GM06990 (cell line): Measurements from ENCODE around the gene MMRN2.
A peak's percentile ranks its signal among the peaks of the same experiment; 100 is the strongest.
"Not testable (repeated sequence)": the region's sequence is repeated elsewhere in the genome, so short reads cannot be mapped to it uniquely, and the experiment has no call there.

Experiments used
- DNase-seq: peaks from one replicate; pipeline ENCODE4 v3.0.0-alpha.2; 2011; ENCODE audit not compliant: insufficient read length; ENCODE audit errors: extremely low read depth
- H3K27me3 ChIP-seq: replicated peaks from 2 replicates; pipeline ENCODE4 v1.6.0; 2011; ENCODE audit warnings: low read length; ENCODE audit not compliant: control insufficient read depth, insufficient read depth
- H3K36me3 ChIP-seq: 2 replicates; pipeline ENCODE4 v1.5.1; 2011; ENCODE audit warnings: low read length; ENCODE audit not compliant: control insufficient read depth, insufficient read depth
- H3K4me3 ChIP-seq: replicated peaks from 2 replicates; pipeline ENCODE4 v1.5.1; 2011; ENCODE audit warnings: low read depth, mild to moderate bottlenecking, control low read depth, low read length
- TF ChIP-seq, protein P1 (sequence below): IDR thresholded peaks from 2 replicates; pipeline ENCODE4 v1.5.1; 2011; ENCODE audit warnings: low read length, control low read depth, mild to moderate bottlenecking, inconsistent platforms; ENCODE audit not compliant: insufficient read depth, poor library complexity, severe bottlenecking

MMRN2 gene

DNA sequence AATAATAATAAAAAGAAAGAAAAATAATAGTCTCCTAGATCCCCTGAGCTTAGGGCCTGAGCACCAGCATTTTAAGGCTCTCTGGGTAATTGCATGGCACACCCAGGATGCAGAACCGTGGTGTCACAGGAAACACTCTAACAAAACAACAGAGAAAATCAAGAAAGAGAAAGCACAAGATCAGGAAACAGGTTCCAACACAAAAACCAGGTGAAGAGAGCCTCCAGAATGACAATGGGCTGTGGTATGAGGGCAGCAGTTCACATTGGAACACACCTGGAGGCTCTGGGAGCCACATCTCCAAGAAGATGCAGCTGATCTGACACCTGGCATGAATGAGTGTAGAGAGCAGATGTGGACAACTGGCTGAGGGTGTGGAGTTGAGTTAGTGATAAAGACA is 7.1 kb downstream of the MMRN2 start:
- DNase-seq = no peak
- TF ChIP-seq, protein P1, sequence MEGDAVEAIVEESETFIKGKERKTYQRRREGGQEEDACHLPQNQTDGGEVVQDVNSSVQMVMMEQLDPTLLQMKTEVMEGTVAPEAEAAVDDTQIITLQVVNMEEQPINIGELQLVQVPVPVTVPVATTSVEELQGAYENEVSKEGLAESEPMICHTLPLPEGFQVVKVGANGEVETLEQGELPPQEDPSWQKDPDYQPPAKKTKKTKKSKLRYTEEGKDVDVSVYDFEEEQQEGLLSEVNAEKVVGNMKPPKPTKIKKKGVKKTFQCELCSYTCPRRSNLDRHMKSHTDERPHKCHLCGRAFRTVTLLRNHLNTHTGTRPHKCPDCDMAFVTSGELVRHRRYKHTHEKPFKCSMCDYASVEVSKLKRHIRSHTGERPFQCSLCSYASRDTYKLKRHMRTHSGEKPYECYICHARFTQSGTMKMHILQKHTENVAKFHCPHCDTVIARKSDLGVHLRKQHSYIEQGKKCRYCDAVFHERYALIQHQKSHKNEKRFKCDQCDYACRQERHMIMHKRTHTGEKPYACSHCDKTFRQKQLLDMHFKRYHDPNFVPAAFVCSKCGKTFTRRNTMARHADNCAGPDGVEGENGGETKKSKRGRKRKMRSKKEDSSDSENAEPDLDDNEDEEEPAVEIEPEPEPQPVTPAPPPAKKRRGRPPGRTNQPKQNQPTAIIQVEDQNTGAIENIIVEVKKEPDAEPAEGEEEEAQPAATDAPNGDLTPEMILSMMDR = no peak
- H3K4me3 ChIP-seq = no peak overlapping the region
- H3K36me3 ChIP-seq = no peaks in the 10 kb centered on the region
- H3K27me3 ChIP-seq = no peaks in the 10 kb centered on the region

DNA sequence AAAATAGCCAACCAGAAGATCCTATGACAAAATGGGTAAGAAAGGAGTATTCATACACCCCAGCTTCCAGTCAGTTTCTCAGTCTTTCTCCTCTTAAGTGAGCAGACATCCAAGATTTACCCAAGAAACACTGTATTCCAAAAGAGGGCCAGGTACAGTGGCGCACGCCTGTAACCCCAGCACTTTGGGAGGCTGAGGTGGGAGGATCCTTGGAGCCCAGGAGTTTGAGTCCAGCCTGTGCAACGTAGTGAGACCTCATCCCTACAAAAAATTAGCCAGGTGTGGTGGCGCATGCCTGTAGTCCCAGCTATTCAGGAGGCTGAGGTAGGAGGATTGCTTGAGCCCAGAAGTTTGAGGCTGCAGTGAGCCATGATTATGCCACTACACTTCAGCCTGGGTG is 9.6 kb downstream of the MMRN2 start:
- H3K36me3 ChIP-seq, DNase-seq, H3K4me3 ChIP-seq, H3K27me3 ChIP-seq: not testable (repeated sequence)

DNA sequence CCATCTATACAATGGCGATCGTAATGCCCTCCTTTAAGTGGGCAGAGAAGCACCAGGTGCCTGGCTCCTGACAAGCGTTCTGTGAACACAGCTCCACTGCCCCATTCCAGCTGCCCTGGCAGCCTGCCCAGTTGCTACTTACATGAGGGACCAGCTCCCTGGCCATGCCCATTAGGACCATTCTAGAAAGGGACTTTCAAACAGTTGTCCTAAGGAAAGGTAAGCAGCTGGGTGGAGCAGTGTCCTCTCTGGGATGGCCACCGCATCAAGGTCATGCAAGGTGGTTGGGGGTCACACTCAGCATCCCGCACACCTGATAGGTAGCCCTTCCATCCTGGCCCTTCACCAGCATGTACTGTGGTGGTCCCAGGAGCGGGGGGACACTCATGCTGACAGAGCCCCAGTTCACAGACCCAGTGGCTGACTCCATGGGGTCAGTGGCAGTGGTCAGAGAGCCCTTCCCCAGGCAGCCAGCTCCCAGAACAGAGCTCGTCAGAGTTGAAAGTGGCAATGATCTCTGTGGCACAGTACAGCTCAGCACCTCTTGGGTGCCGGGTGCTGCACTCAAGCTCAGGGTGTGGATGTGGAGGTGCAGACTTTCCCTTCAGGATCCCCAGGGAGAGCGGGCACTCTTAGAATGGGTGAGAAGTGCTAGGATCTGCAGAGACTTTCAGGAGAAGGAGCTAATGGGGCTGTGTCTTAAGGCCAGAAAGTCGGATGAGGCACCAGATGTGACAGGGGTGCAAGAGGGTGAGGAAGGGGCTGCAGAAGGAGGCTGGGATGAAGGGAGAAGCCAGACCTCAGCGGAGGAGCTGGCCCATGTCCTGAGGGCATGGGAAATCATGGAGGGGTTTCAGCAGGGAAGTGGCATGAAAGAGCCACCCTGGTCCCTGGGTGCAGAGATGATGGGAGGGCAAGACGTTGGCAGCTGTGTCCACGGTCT is 10.9 kb downstream of the MMRN2 start:
- TF ChIP-seq, protein P1 = no peak
- Histone ChIP-seq H3K4me3 (no peak overlapping the region), H3K36me3 (no peaks in the 10 kb centered on the region), H3K27me3 (no peaks in the 10 kb centered on the region)
- no peak for DNase-seq

DNA sequence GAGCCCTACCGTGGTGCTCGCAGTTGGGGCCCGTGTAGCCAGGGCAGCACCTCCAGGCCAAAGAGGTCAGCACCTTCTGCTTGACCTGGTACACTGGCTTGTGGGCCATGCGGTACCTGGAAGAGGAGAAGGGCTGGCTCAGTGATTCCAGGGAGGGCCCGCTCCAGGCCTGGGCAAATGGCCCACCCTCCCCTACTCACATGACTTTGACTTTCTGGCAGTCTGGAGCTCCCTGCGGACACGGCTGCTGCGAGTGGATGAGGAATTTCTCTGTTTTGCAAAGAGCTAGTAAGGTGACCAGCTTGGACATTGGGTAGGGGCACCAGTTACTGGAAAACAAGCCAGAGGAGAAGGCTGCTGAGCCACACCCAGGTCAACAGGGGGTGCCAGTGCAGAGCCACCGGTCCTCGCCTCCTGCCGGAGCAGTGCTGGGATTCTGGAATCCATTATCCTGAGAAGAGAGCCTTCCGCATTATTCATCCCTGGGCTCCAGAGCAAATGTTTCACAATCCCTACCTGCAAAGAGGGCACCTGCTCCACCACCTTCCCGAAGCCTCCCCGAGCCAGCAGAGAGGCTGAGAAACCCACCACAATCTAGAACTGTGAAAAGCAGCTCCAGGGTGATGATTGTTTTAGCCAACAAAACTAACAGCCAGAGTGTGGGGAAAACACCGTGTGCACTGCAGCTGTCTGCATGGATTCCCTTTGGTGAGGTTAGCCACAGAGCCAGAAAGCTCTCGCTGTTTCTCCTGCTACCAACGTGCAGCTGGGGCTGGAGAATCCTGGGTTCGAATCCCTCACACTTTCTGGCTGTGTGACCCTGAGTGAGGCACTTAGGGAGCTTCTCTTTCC is 11.8 kb downstream of the MMRN2 start:
- no peaks in the 10 kb centered on the region for H3K36me3 ChIP-seq
- H3K27me3 ChIP-seq = no peaks in the 10 kb centered on the region
- TF ChIP-seq, protein P1 = peak; percentile 6
- no peak for DNase-seq
- H3K4me3 ChIP-seq = no peak overlapping the region

DNA sequence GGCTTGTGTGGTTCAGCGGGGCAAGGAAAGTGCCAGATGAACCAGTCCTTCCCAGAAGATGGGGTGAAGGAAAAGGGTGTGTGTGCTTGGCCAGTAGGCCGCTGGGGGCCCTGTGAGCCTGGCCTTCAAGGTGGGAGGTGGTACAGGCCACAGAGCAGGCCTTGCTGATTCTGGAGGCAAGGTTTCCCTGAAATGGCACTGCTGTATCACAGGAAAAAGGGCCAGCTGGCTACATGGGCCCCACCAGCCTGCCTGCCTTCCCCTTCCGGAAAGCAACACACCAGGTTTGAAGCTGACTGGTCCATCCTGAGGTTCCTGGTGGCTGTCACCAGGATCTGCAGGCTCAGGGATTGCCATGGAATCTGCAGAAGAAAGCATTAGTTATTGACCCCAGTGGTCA is 12.5 kb downstream of the MMRN2 start:
- TF ChIP-seq, protein P1 = no peak

DNA sequence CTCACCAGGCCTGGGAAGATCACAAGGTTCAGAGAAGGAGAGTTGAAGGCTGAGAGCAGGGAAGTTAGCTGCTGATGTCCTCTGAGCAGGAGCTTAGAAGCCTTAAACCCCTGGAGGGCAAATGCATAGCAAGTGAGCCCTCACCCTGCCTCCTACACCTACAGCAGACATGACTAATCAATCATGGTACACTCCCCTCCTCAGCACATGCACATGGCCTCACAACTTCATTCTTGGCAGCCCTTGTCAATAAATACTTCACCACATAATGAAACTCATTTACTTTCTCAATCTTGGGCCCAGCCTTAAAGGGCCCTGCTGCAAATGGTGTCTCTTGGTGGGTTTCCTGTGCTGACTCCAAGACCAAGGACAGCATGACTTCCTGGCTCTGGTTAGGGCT is 12.9 kb downstream of the MMRN2 start:
- no peak for DNase-seq
- Histone ChIP-seq H3K27me3 (no peaks in the 10 kb centered on the region), H3K4me3 (no peak overlapping the region), H3K36me3 (no peaks in the 10 kb centered on the region)
- TF ChIP-seq, protein P1 = no peak

More for the DNA sequence above, 12.5 kb downstream of the MMRN2 start:
- H3K27me3 ChIP-seq = no peaks in the 10 kb centered on the region
- H3K4me3 ChIP-seq = no peak overlapping the region
- DNase-seq = no peak
- no peaks in the 10 kb centered on the region for H3K36me3 ChIP-seq
